ENCODE data around the gene FOS.
A peak's percentile ranks its signal among the peaks of the same experiment; 100 is the strongest.

FOS gene

DNA sequence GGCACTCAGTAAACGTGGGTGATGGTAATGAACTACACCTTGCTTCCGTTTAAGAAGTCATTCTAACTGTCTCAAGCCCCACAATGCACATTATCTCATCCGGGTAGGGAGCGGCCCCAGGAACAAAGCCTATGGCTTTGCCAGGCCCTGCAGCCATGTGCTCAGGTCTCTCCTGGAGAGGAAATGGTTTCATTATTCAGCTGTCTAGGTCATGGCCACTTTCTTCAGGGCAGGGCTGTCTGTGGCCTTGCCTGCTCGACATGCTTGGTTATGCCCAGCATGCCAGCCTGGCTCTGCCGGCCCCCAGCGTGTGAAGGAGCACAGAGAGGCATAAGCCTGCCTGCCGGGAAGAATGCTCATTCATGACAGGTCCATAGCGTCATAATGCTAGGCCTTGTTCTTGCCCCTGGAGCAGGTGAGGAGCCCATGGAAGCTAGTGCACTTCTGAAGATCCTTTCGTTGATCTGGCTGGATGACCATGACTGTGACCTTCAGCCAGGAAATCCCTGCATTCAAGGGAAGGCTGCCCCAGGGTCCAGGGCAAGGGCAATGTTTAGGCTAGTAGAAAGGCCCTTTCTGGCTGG, 26.3 kb upstream of the FOS start:
- WGBS, 2 experiments (ENCODE audit: insufficient coverage in 2 of 2): 92 to 94% methylated on average over 9 to 10 of the region's 10 CpGs
- Histone ChIP-seq H3K4me1 (ENCODE audit: control insufficient read depth, insufficient read depth, low read length, poor library complexity, severe bottlenecking) (peaks cover 4% of the 10 kb centered on the region), H3K36me3 (ENCODE audit: control insufficient read depth, insufficient read depth, low read length) (no peaks in the 10 kb centered on the region), H3K4me3 (ENCODE audit: extremely low read depth, insufficient read depth, low read length, poor library complexity, severe bottlenecking) (no peak overlapping the region), H3K9me3 (ENCODE audit: control insufficient read depth, low read length) (no peaks in the 10 kb centered on the region), H3K27ac (ENCODE audit: low read depth, low read length, severe bottlenecking) (no peak overlapping the region)

- Histone ChIP-seq H3K27ac (ENCODE audit: low read depth, low read length, severe bottlenecking) (no peak overlapping the region), H3K9me3 (ENCODE audit: control insufficient read depth, low read length) (no peaks in the 10 kb centered on the region), H3K36me3 (ENCODE audit: control insufficient read depth, insufficient read depth, low read length) (no peaks in the 10 kb centered on the region), H3K4me3 (ENCODE audit: extremely low read depth, insufficient read depth, low read length, poor library complexity, severe bottlenecking) (no peak overlapping the region), H3K4me1 (ENCODE audit: control insufficient read depth, insufficient read depth, low read length, poor library complexity, severe bottlenecking) (peaks cover 14% of the 10 kb centered on the region)
- WGBS, 2 experiments (ENCODE audit: insufficient coverage in 2 of 2): 83 to 90% methylated on average over 6 of the region's 6 CpGs
Measured at GRCh38 chr14:75254381-75254822, 24.2 kb upstream of the FOS start.

- Histone ChIP-seq H3K4me3 (ENCODE audit: extremely low read depth, insufficient read depth, low read length, poor library complexity, severe bottlenecking) (no peak overlapping the region), H3K4me1 (ENCODE audit: control insufficient read depth, insufficient read depth, low read length, poor library complexity, severe bottlenecking) (peaks cover 21% of the 10 kb centered on the region), H3K36me3 (ENCODE audit: control insufficient read depth, insufficient read depth, low read length) (no peaks in the 10 kb centered on the region), H3K27ac (ENCODE audit: low read depth, low read length, severe bottlenecking) (no peak overlapping the region), H3K9me3 (ENCODE audit: control insufficient read depth, low read length) (no peaks in the 10 kb centered on the region)
- 63 to 68% methylated on average over 4 to 6 of the region's 7 CpGs for WGBS, 2 experiments (ENCODE audit: insufficient coverage in 2 of 2)
Measured at GRCh38 chr14:75254901-75255584, 23.6 kb upstream of the FOS start.

DNA sequence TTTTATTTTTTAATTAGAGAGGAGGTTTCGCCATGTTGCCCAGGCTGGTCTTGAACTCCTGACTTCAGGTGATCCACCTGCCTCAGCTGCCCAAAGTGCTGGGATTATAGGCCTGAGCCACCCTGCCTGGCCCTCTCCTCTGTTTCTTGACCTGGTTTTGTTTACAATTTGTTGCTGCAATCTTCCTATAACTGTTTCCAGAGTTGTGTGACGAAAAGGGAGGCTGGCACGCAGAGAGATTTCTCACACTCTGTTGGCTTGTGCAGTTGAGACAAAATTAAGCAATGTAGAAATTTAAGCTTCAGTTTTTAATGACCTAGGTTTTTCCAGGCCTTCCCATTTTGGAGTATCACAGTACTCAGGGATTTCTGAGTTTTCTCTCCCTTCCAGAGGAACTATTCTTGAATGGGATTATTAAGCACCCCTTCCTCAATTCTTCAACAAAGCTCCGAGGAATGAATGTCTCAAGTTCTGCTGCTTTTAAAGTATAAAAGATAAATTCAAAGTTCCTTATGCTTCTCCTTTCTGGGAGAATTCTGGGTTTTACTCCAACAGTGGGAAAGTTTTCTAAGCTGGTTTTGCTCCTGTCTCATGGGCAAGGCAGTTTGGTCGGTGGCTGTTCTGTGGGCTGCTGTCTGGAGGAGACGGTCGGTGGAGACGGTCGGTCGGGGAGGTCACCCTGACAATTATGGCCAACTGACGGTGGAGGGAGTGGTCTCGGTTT, 20.4 kb upstream of the FOS start:
- Histone ChIP-seq H3K27ac (ENCODE audit: low read depth, low read length, severe bottlenecking) (peak overlapping the region; percentile 100), H3K9me3 (ENCODE audit: control insufficient read depth, low read length) (no peaks in the 10 kb centered on the region), H3K4me1 (ENCODE audit: control insufficient read depth, insufficient read depth, low read length, poor library complexity, severe bottlenecking) (peaks cover 21% of the 10 kb centered on the region), H3K4me3 (ENCODE audit: extremely low read depth, insufficient read depth, low read length, poor library complexity, severe bottlenecking) (peak overlapping the region; percentile 28), H3K36me3 (ENCODE audit: control insufficient read depth, insufficient read depth, low read length) (no peaks in the 10 kb centered on the region)
- WGBS, 2 experiments (ENCODE audit: insufficient coverage in 2 of 2): 13 to 38% methylated on average over 5 to 9 of the region's 12 CpGs

GRCh38 chr14:75258803-75259509, 19.7 kb upstream of the FOS start:
- 1% methylated on average over 37 to 39 of the region's 40 CpGs for WGBS, 2 experiments (ENCODE audit: insufficient coverage in 2 of 2)
- peak overlapping the region; percentile 100 for H3K27ac ChIP-seq (ENCODE audit: low read depth, low read length, severe bottlenecking)
- H3K9me3 ChIP-seq (ENCODE audit: control insufficient read depth, low read length): no peaks in the 10 kb centered on the region
- peak overlapping the region; percentile 28 for H3K4me3 ChIP-seq (ENCODE audit: extremely low read depth, insufficient read depth, low read length, poor library complexity, severe bottlenecking)
- no peaks in the 10 kb centered on the region for H3K36me3 ChIP-seq (ENCODE audit: control insufficient read depth, insufficient read depth, low read length)
- peaks cover 21% of the 10 kb centered on the region for H3K4me1 ChIP-seq (ENCODE audit: control insufficient read depth, insufficient read depth, low read length, poor library complexity, severe bottlenecking)

DNA sequence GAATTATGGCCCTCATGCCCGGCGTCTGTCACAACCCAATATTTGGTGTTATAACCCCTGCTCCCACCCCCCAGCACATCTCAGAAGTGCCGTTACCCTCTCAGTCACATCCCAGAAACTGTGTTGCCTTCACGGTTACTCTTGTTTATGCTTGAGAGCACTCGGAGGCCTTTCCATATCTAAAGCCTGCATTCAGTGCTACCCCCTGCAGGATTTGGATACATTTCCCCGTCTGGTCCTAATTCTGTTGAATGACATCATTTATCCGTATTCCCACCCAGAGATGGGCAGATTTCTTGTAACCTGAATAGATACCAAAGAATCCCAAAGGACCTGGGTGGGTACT, 19.1 kb upstream of the FOS start:
- 16 to 22% methylated on average over 5 to 6 of the region's 7 CpGs for WGBS, 2 experiments (ENCODE audit: insufficient coverage in 2 of 2)
- Histone ChIP-seq H3K4me1 (ENCODE audit: control insufficient read depth, insufficient read depth, low read length, poor library complexity, severe bottlenecking) (peaks cover 21% of the 10 kb centered on the region), H3K27ac (ENCODE audit: low read depth, low read length, severe bottlenecking) (peak overlapping the region; percentile 100), H3K4me3 (ENCODE audit: extremely low read depth, insufficient read depth, low read length, poor library complexity, severe bottlenecking) (peak overlapping the region; percentile 28), H3K9me3 (ENCODE audit: control insufficient read depth, low read length) (no peaks in the 10 kb centered on the region), H3K36me3 (ENCODE audit: control insufficient read depth, insufficient read depth, low read length) (no peaks in the 10 kb centered on the region)

GRCh38 chr14:75260025-75260763, 18.4 kb upstream of the FOS start:
- peak overlapping the region; percentile 100 for H3K27ac ChIP-seq (ENCODE audit: low read depth, low read length, severe bottlenecking)
- H3K36me3 ChIP-seq (ENCODE audit: control insufficient read depth, insufficient read depth, low read length): no peaks in the 10 kb centered on the region
- WGBS, 2 experiments (ENCODE audit: insufficient coverage in 2 of 2): 80% methylated on average over 3 of the region's 8 CpGs; no CpG with 5 or more reads in 1 of the 2 experiments
- H3K9me3 ChIP-seq (ENCODE audit: control insufficient read depth, low read length): no peaks in the 10 kb centered on the region
- peaks cover 21% of the 10 kb centered on the region for H3K4me1 ChIP-seq (ENCODE audit: control insufficient read depth, insufficient read depth, low read length, poor library complexity, severe bottlenecking)
- H3K4me3 ChIP-seq (ENCODE audit: extremely low read depth, insufficient read depth, low read length, poor library complexity, severe bottlenecking): no peak overlapping the region

DNA sequence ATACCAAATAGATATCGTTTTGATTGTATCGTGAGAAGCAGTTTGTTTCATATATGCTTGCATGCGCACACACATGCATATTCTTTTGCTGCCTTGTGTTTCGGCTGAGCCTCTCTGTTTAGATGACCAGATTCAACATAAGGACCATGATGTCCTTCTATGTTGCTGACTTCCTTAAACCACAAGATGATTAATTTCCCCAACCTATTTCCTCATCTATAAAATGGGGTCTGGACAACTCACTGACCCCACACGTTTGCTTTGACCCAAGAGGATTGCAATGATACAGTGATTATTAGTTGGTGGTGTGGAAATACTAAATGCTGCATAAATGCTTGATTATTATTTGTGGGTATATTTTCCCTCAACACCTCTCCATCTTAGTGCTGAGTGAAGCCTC, 16.8 kb upstream of the FOS start:
- Histone ChIP-seq H3K4me1 (ENCODE audit: control insufficient read depth, insufficient read depth, low read length, poor library complexity, severe bottlenecking) (peaks cover 28% of the 10 kb centered on the region), H3K9me3 (ENCODE audit: control insufficient read depth, low read length) (no peaks in the 10 kb centered on the region), H3K4me3 (ENCODE audit: extremely low read depth, insufficient read depth, low read length, poor library complexity, severe bottlenecking) (no peak overlapping the region), H3K36me3 (ENCODE audit: control insufficient read depth, insufficient read depth, low read length) (no peaks in the 10 kb centered on the region), H3K27ac (ENCODE audit: low read depth, low read length, severe bottlenecking) (no peak overlapping the region)
- 95 to 98% methylated on average over 4 of the region's 5 CpGs for WGBS, 2 experiments (ENCODE audit: insufficient coverage in 2 of 2)

DNA sequence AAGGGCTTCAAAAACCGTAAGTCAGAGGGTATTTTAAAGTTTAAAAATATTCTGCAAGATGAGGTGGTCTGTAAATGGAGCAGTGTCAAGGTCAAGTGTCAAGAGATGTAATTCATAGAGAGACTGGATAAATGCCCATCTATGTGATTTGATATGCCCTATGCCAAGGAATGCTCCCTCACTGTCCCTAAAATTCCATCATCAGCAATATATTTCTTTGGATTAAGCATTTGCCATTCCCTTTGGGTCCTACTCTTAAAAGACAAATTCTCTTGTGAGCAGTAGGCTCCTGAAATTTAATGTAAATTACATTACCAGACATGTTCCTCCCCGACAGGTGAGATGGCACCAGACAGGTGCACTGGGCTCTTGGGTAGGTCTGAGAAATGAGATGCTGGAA, 16.0 kb upstream of the FOS start:
- no peaks in the 10 kb centered on the region for H3K36me3 ChIP-seq (ENCODE audit: control insufficient read depth, insufficient read depth, low read length)
- peaks cover 26% of the 10 kb centered on the region for H3K4me1 ChIP-seq (ENCODE audit: control insufficient read depth, insufficient read depth, low read length, poor library complexity, severe bottlenecking)
- H3K4me3 ChIP-seq (ENCODE audit: extremely low read depth, insufficient read depth, low read length, poor library complexity, severe bottlenecking): no peak overlapping the region
- no peaks in the 10 kb centered on the region for H3K9me3 ChIP-seq (ENCODE audit: control insufficient read depth, low read length)
- WGBS, 2 experiments (ENCODE audit: insufficient coverage in 2 of 2): 100% methylated on average over 1 of the region's 2 CpGs
- no peak overlapping the region for H3K27ac ChIP-seq (ENCODE audit: low read depth, low read length, severe bottlenecking)

DNA sequence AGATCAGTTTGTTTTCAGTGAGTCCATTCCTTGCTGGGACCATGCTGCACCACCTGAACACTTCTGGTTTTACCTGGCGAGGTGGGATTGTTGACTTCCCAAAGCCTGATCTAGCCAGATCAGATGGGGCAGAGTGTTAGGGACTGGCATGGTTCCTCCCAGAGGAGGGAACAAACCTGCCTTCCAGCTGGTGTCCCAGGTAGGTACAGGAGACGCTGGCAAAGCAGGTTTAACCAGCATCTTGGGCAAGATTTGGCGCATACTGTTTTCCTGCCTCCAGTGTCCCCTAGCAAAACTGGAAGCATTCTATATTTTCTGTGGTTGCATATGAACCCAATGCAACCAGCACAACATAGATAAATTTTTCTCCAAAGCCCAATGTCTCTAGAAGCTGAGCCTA, 14.6 kb upstream of the FOS start:
- Histone ChIP-seq H3K4me3 (ENCODE audit: extremely low read depth, insufficient read depth, low read length, poor library complexity, severe bottlenecking) (no peak overlapping the region), H3K27ac (ENCODE audit: low read depth, low read length, severe bottlenecking) (no peak overlapping the region), H3K4me1 (ENCODE audit: control insufficient read depth, insufficient read depth, low read length, poor library complexity, severe bottlenecking) (peaks cover 19% of the 10 kb centered on the region), H3K36me3 (ENCODE audit: control insufficient read depth, insufficient read depth, low read length) (no peaks in the 10 kb centered on the region), H3K9me3 (ENCODE audit: control insufficient read depth, low read length) (no peaks in the 10 kb centered on the region)
- WGBS, 2 experiments (ENCODE audit: insufficient coverage in 2 of 2): 96 to 98% methylated on average over 3 of the region's 3 CpGs
